ENCODE measurements around the gene MLST8. TPM values are rescaled to one million over a fixed set of nuclear protein-coding genes. Genes with fewer than 3 reads are reported as not detected.

The MLST8 gene
- polyA plus RNA-seq, 1 donor (not counting 4 experiments of a cell fraction or from before 2014, with no cell fraction given) = 35.7 TPM

GRCh38 chr16:2233872-2234812 lies 28.9 kb downstream of the MLST8 start:
- no peak overlapping the region for H3K27ac ChIP-seq (ENCODE audit: control insufficient read depth, insufficient read depth, low read length)
- peaks cover 11% of the 10 kb centered on the region for H3K4me1 ChIP-seq (ENCODE audit: control insufficient read depth, extremely low read depth, insufficient read depth, low read length)
- H3K4me2 ChIP-seq (ENCODE audit: control insufficient read depth, extremely low read depth, insufficient read depth, low read depth, low read length) = no peak overlapping the region
- no peak for DNase-seq (ENCODE audit: low read depth, low spot score)
- TF ChIP-seq EZH2 (IDR thresholded peaks at IDR 0.05; ENCODE audit: low read length) = no peak
- no peak for TF ChIP-seq CTCF (optimal IDR thresholded peaks at IDR 0.05 in 1 of 3, IDR thresholded peaks at IDR 0.05 in 1 of 3, conservative IDR thresholded peaks at IDR 0.05 in 1 of 3; ENCODE audit: extremely low read depth in 1 of 3, insufficient read depth in 2 of 3, low read length in 3 of 3)
- no peak overlapping the region for H2AFZ ChIP-seq (ENCODE audit: control insufficient read depth, low read length)
- no peak overlapping the region for H3K4me3 ChIP-seq (ENCODE audit: control insufficient read depth in 2 of 3, extremely low read depth in 1 of 3, insufficient read depth in 2 of 3, low read depth in 1 of 3, low read length in 3 of 3)
- H3K9me1 ChIP-seq (ENCODE audit: control insufficient read depth, extremely low read depth, insufficient read depth, low read length) = peaks cover 3% of the 10 kb centered on the region
- peaks cover 32% of the 10 kb centered on the region for H3K27me3 ChIP-seq (ENCODE audit: control insufficient read depth, extremely low read depth, insufficient read depth, low read length)
- no peaks in the 10 kb centered on the region for H3K9me3 ChIP-seq (ENCODE audit: control insufficient read depth, low read depth, low read length)
- H4K20me1 ChIP-seq (ENCODE audit: control insufficient read depth, extremely low read depth, insufficient read depth, low read length) = peaks cover 10% of the 10 kb centered on the region
- peaks cover 21 to 41% of the 10 kb centered on the region in 2 experiments for H3K36me3 ChIP-seq (ENCODE audit: control insufficient read depth in 2 of 2, extremely low read depth in 1 of 2, insufficient read depth in 2 of 2, low read length in 2 of 2)
- dilution Hi-C loops (cut with MboI; ENCODE audit: extremely low pct_ligation_motif_present, low sequenced_read_pairs) = no loop called here
- no peak overlapping the region for H3K9ac ChIP-seq (ENCODE audit: control insufficient read depth, extremely low read depth, insufficient read depth, low read length)
- H3K79me2 ChIP-seq (ENCODE audit: control insufficient read depth, insufficient read depth, low read length) = no peaks in the 10 kb centered on the region
- no peak for FAIRE-seq

GRCh38 chr16:2234813-2235170 lies 29.5 kb downstream of the MLST8 start:
- TF ChIP-seq CTCF (optimal IDR thresholded peaks at IDR 0.05 in 1 of 3, IDR thresholded peaks at IDR 0.05 in 1 of 3, conservative IDR thresholded peaks at IDR 0.05 in 1 of 3; ENCODE audit: extremely low read depth in 1 of 3, insufficient read depth in 2 of 3, low read length in 3 of 3) (no peak), EZH2 (IDR thresholded peaks at IDR 0.05; ENCODE audit: low read length) (no peak)
- Histone ChIP-seq H3K27me3 (ENCODE audit: control insufficient read depth, extremely low read depth, insufficient read depth, low read length) (peaks cover 32% of the 10 kb centered on the region), H3K79me2 (ENCODE audit: control insufficient read depth, insufficient read depth, low read length) (no peaks in the 10 kb centered on the region), H3K9me3 (ENCODE audit: control insufficient read depth, low read depth, low read length) (no peaks in the 10 kb centered on the region), H3K4me2 (ENCODE audit: control insufficient read depth, extremely low read depth, insufficient read depth, low read depth, low read length) (no peak overlapping the region), H3K27ac (ENCODE audit: control insufficient read depth, insufficient read depth, low read length) (no peak overlapping the region), H4K20me1 (ENCODE audit: control insufficient read depth, extremely low read depth, insufficient read depth, low read length) (peaks cover 10% of the 10 kb centered on the region), H2AFZ (ENCODE audit: control insufficient read depth, low read length) (no peak overlapping the region), H3K36me3 (ENCODE audit: control insufficient read depth in 2 of 2, extremely low read depth in 1 of 2, insufficient read depth in 2 of 2, low read length in 2 of 2) (peaks cover 21 to 40% of the 10 kb centered on the region in 2 experiments), H3K4me3 (ENCODE audit: control insufficient read depth in 2 of 3, extremely low read depth in 1 of 3, insufficient read depth in 2 of 3, low read depth in 1 of 3, low read length in 3 of 3) (no peak overlapping the region), H3K9me1 (ENCODE audit: control insufficient read depth, extremely low read depth, insufficient read depth, low read length) (peaks cover 3% of the 10 kb centered on the region), H3K9ac (ENCODE audit: control insufficient read depth, extremely low read depth, insufficient read depth, low read length) (no peak overlapping the region), H3K4me1 (ENCODE audit: control insufficient read depth, extremely low read depth, insufficient read depth, low read length) (peaks cover 11% of the 10 kb centered on the region)
- DNase-seq (ENCODE audit: low read depth, low spot score) (no peak), FAIRE-seq (no peak)
- dilution Hi-C loops (cut with MboI; ENCODE audit: extremely low pct_ligation_motif_present, low sequenced_read_pairs) = no loop called here

All from keratinocyte (primary cell).